ENCODE results near the gene SSBP2. TPM values are rescaled to one million over a fixed set of nuclear protein-coding genes. Genes with fewer than 3 reads are reported as not detected.

Gene SSBP2
- total and polyA plus RNA-seq, 2 of the 8 experiments (the other 6 are each of a cell fraction or from before 2014, with no cell fraction given), result 21.5 to 36.2 TPM

DNA sequence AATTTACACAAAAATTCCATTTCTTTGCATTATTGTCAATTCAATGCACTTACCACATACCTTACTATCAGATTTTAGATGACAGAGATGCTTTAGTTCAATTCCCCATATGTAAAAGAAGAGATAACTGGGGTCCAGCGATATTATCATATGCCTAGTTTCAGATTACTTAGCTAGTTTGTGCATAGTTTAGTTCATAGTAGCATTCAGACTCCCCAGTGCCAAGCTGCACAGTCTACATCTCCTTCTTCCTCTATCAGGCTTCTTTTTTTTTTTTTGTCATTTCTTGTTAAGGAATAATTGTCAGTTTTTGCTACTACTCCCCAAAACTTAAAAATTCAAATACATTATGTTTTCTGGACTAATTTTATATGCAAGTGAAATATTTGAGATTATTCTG lies 175.0 kb downstream of the SSBP2 start:
- no peak overlapping the region for H4K91ac ChIP-seq (replicated peaks; ENCODE audit: insufficient read length, low read length)
- H3K14ac ChIP-seq (ENCODE audit: insufficient read length), result no peak overlapping the region
- no peak overlapping the region for H3K4me2 ChIP-seq (ENCODE audit: insufficient read depth in 1 of 2, low read depth in 2 of 2, low read length in 2 of 2)
- no peak overlapping the region for H3K56ac ChIP-seq (replicated peaks; ENCODE audit: insufficient read length, low read depth, low read length)
- H4K20me1 ChIP-seq (replicated peaks in 1 of 2; ENCODE audit: control insufficient read depth in 1 of 2, insufficient read depth in 2 of 2, low read length in 2 of 2), result no peaks in the 10 kb centered on the region
- H3K9me3 ChIP-seq (ENCODE audit: insufficient read depth in 2 of 2, low read depth in 1 of 2, low read length in 1 of 2), result no peaks in the 10 kb centered on the region
- H2BK5ac ChIP-seq (ENCODE audit: low read depth, low read length), result no peak overlapping the region
- ChIA-PET CTCF (ENCODE audit: partially characterized antibody) (interaction anchor here (1.5 kb wide), 1 partner anchor 281 kb away, joined by 3 read pairs; no protein-coding TSS in a partner anchor), POLR2A (ENCODE audit: partially characterized antibody) (interaction anchor here (1.1 kb wide), 1 partner anchor 12 kb away, joined by 3 read pairs; no protein-coding TSS in a partner anchor)
- FAIRE-seq, result no peak
- no peaks in the 10 kb centered on the region for H3K23me2 ChIP-seq (ENCODE audit: low read depth, low read length)
- no peak overlapping the region for H2BK12ac ChIP-seq (ENCODE audit: low read depth, low read length)
- no peaks in the 10 kb centered on the region for H3K36me3 ChIP-seq (ENCODE audit: control insufficient read depth in 2 of 4, insufficient read depth in 4 of 4, low read length in 3 of 4)
- H3K9ac ChIP-seq (replicated peaks in 1 of 4; ENCODE audit: extremely low read depth in 1 of 4, low read depth in 3 of 4, low read length in 3 of 4), result no peak overlapping the region
- H3K4me1 ChIP-seq (replicated peaks in 1 of 4; ENCODE audit: control insufficient read depth in 3 of 4, insufficient read depth in 4 of 4, low read length in 3 of 4), result no peaks in the 10 kb centered on the region
- H2BK15ac ChIP-seq (ENCODE audit: low read length), result no peak overlapping the region
- H3K27ac ChIP-seq (ENCODE audit: low read depth, low read length), result no peak overlapping the region
- H4K8ac ChIP-seq (ENCODE audit: extremely low read depth, insufficient read depth, low read length), result no peak overlapping the region
- H3K23ac ChIP-seq (ENCODE audit: insufficient read length), result no peak overlapping the region
- no peaks in the 10 kb centered on the region for H3K79me2 ChIP-seq (ENCODE audit: control insufficient read depth in 1 of 2, insufficient read depth in 2 of 2, low read length in 2 of 2)
- DNase-seq (ENCODE audit: low read depth in 1 of 2, low spot score in 2 of 2), result no peak
- H2AFZ ChIP-seq (ENCODE audit: low read length), result no peak overlapping the region
- no peak overlapping the region for H3K18ac ChIP-seq (ENCODE audit: extremely low read depth, low read length)
- H2AK5ac ChIP-seq (ENCODE audit: low read depth, low read length), result no peak overlapping the region
- no peak overlapping the region for H3K4me3 ChIP-seq (ENCODE audit: extremely low read depth in 1 of 4, insufficient read depth in 2 of 4, low read depth in 3 of 4, low read length in 4 of 4)
- no peak overlapping the region for H2BK20ac ChIP-seq (ENCODE audit: low read length)
- TF ChIP-seq FOSL1 (IDR thresholded peaks at IDR 0.05; ENCODE audit: insufficient read depth, low read depth, low read length) (no peak), BCL11A (IDR thresholded peaks at IDR 0.05; ENCODE audit: low read depth in 2 of 2, low read length in 2 of 2) (no peak)
- H2BK120ac ChIP-seq (replicated peaks; ENCODE audit: low read depth, low read length), result no peak overlapping the region
- H3K4ac ChIP-seq (replicated peaks; ENCODE audit: insufficient read length, low read depth, low read length), result no peak overlapping the region
- no peak overlapping the region for H4K5ac ChIP-seq (ENCODE audit: insufficient read length, low read depth, low read length)
- H3K79me1 ChIP-seq (ENCODE audit: low read depth, low read length), result no peaks in the 10 kb centered on the region
- 89% methylated on average over 1 of the region's 1 CpG; no CpG with 5 or more reads in 1 of the 2 experiments for WGBS, 2 experiments (ENCODE audit: extremely low coverage in 1 of 2, insufficient coverage in 1 of 2, insufficient read length in 1 of 2, insufficient replicate concordance in 2 of 2, low coverage in 1 of 2, low lambda C conversion rate in 2 of 2, missing lambda C conversion rate in 1 of 2)
- H3K27me3 ChIP-seq (replicated peaks in 1 of 4; ENCODE audit: control insufficient read depth in 3 of 4, extremely low read depth in 1 of 4, insufficient read depth in 3 of 4, low read length in 3 of 4), result no peaks in the 10 kb centered on the region
